Natural killer cell (primary cell): ENCODE data around the gene LRP1B. TPM values are rescaled to one million over a fixed set of nuclear protein-coding genes. Genes with fewer than 3 reads are reported as not detected.

Source experiments
- ATAC-seq, 3 donors: fragments of 150-1000 bp in 2 of 3; fragments of 200-7000 bp in 1 of 3; cut with Tn5 transposase; 1 replicate in 1 of 3; 2 replicates in 2 of 3; pipeline ENCODE4 v1.10.0; 2021; ENCODE audit warnings: mild to moderate bottlenecking in 2 of 3, moderate library complexity in 2 of 3
- DNase-seq, 2 donors: peaks; one replicate each; pipeline versions ENCODE4 v3.0.0 to v3.0.0-alpha.2; 2013 to 2021; ENCODE audit warnings: mixed read lengths in 1 of 2
- H3K27ac ChIP-seq: one replicate; pipeline ENCODE4 v1.5.1; 2013; ENCODE audit warnings: mild to moderate bottlenecking, low read length
- H3K27me3 ChIP-seq: one replicate; pipeline ENCODE4 v1.6.1; 2013; ENCODE audit warnings: low read length; ENCODE audit not compliant: control insufficient read depth, insufficient read depth
- H3K36me3 ChIP-seq: one replicate; pipeline ENCODE4 v1.6.1; 2013; ENCODE audit warnings: low read length; ENCODE audit not compliant: control insufficient read depth, insufficient read depth
- H3K4me1 ChIP-seq: one replicate; pipeline ENCODE4 v1.6.1; 2013; ENCODE audit warnings: low read length; ENCODE audit not compliant: control insufficient read depth, insufficient read depth
- H3K4me3 ChIP-seq: one replicate; pipeline ENCODE4 v1.5.1; 2013; ENCODE audit warnings: low read length
- H3K9me3 ChIP-seq: one replicate; pipeline ENCODE4 v1.6.1; 2013; ENCODE audit warnings: low read length; ENCODE audit not compliant: control insufficient read depth, insufficient read depth
- H3K27ac Mint-ChIP-seq, 2 donors: one replicate each; pipeline ENCODE4 v1.8.0; 2022; ENCODE audit warnings: mild to moderate bottlenecking in 2 of 2, mixed read lengths in 2 of 2, moderate library complexity in 1 of 2
- H3K27me3 Mint-ChIP-seq, 2 donors: one replicate each; pipeline ENCODE4 v1.8.0; 2022; ENCODE audit warnings: low read depth in 2 of 2, mixed read lengths in 2 of 2
- H3K36me3 Mint-ChIP-seq: one replicate; pipeline ENCODE4 v1.8.0; 2022; ENCODE audit warnings: mixed read lengths
- H3K4me1 Mint-ChIP-seq, 2 donors: one replicate each; pipeline ENCODE4 v1.8.0; 2022; ENCODE audit warnings: mixed read lengths in 2 of 2
- H3K4me3 Mint-ChIP-seq: one replicate; pipeline ENCODE4 v1.8.0; 2022; ENCODE audit warnings: mild to moderate bottlenecking, moderate library complexity, mixed read lengths
- H3K9me3 Mint-ChIP-seq, 2 donors: one replicate each; pipeline ENCODE4 v1.8.0; 2022; ENCODE audit warnings: mixed read lengths in 2 of 2
- WGBS: methylation state at CpG from one replicate; pipeline ENCODE4 v1.1.7; 2013; ENCODE audit warnings: missing lambda C conversion rate; ENCODE audit not compliant: insufficient coverage; 5-methylcytosine and 5-hydroxymethylcytosine counted together
- intact Hi-C: fragments of 100-400 bp; cut with micrococcal nuclease; formaldehyde crosslinking; loops from one replicate; pipeline ENCODE4 v1.14.2; 2022
- total RNA-seq, 4 donors: library from RNA; stranded (reverse); fragments of 120-200 nt in 1 of 4; gene quantifications; one replicate each; pipeline versions ENCODE4 v1.2.3 to v1.2.4, GENCODE V29; 2013 to 2022
- TF ChIP-seq, protein P1 (sequence below): fragments of 200-600 bp; IDR thresholded peaks from one replicate; pipeline ENCODE4 v1.8.0; 2022; ENCODE audit warnings: antibody characterized with exemption

The LRP1B gene
- total RNA-seq, 3 donors from 2014 or later (not counting 1 experiment from before 2014, with no cell fraction given) = 0.05 TPM; not detected in 2

DNA sequence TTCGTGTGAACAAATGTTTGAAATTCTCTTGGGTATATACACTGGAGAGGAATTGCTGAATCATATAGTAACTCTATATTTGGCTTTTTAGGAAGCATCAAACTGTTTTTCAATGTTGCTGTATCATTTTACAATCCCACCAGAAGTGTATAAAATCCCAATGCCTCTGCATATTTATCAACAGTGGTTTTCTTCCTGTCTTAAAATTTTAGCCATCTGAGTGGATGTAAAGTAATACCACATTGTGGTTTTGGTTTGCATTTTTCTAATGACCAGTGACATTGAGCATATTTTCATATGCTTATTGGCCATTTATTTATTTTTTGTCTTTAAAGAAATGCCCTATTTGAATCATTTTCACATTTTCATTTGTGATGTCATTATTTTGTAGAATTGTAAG, 22.8 kb upstream of the LRP1B start:
- H3K36me3 ChIP-seq = no peaks in the 10 kb centered on the region
- no peaks in the 10 kb centered on the region for H3K4me1 Mint-ChIP-seq
- 20% methylated on average over 1 of the region's 1 CpG for WGBS
- H3K27me3 Mint-ChIP-seq = no peaks in the 10 kb centered on the region
- H3K9me3 Mint-ChIP-seq = peaks cover 13 to 14% of the 10 kb centered on the region in 2 donors
- H3K36me3 Mint-ChIP-seq = no peaks in the 10 kb centered on the region
- no peak overlapping the region for H3K4me3 Mint-ChIP-seq
- TF ChIP-seq, protein P1, sequence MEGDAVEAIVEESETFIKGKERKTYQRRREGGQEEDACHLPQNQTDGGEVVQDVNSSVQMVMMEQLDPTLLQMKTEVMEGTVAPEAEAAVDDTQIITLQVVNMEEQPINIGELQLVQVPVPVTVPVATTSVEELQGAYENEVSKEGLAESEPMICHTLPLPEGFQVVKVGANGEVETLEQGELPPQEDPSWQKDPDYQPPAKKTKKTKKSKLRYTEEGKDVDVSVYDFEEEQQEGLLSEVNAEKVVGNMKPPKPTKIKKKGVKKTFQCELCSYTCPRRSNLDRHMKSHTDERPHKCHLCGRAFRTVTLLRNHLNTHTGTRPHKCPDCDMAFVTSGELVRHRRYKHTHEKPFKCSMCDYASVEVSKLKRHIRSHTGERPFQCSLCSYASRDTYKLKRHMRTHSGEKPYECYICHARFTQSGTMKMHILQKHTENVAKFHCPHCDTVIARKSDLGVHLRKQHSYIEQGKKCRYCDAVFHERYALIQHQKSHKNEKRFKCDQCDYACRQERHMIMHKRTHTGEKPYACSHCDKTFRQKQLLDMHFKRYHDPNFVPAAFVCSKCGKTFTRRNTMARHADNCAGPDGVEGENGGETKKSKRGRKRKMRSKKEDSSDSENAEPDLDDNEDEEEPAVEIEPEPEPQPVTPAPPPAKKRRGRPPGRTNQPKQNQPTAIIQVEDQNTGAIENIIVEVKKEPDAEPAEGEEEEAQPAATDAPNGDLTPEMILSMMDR = no peak
- no peak overlapping the region for H3K4me3 ChIP-seq
- no peaks in the 10 kb centered on the region for H3K9me3 ChIP-seq
- H3K27ac ChIP-seq = no peak overlapping the region
- ATAC-seq (no peak), DNase-seq (no peak)
- no peaks in the 10 kb centered on the region for H3K27me3 ChIP-seq
- H3K4me1 ChIP-seq = no peaks in the 10 kb centered on the region
- no peak overlapping the region for H3K27ac Mint-ChIP-seq
- intact Hi-C loops = no loop called here

DNA sequence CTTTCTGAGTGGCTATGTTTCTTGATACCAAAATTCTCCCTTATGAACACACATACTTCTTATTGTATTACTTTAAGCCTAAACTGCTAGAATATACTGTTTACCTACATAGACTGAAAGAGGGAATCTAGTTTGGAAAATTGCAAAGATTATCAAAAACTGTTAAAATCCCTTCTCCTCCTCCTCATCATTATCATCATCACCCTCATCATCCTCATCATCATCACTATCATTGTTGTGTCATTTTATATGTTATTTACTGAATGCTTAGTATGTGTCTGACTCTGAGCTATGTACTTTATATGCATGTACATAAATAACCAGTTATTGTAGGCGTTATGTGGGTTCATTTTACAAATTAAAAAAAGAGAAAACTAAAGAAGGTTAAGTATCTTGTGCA, 19.6 kb upstream of the LRP1B start:
- Histone ChIP-seq H3K36me3 (no peaks in the 10 kb centered on the region), H3K27me3 (no peaks in the 10 kb centered on the region), H3K27ac (no peak overlapping the region), H3K4me3 (no peak overlapping the region), H3K4me1 (no peaks in the 10 kb centered on the region), H3K9me3 (no peaks in the 10 kb centered on the region)
- Mint-ChIP-seq H3K27me3 (no peaks in the 10 kb centered on the region), H3K4me3 (no peak overlapping the region), H3K36me3 (no peaks in the 10 kb centered on the region), H3K4me1 (no peaks in the 10 kb centered on the region), H3K9me3 (peaks cover 10 to 14% of the 10 kb centered on the region in 2 donors), H3K27ac (no peak overlapping the region)
- WGBS = no CpG with 5 or more reads among the region's 1 CpG
- intact Hi-C loops = no loop called here
- DNase-seq (no peak), ATAC-seq (no peak)
- TF ChIP-seq, protein P1 = no peak

DNA sequence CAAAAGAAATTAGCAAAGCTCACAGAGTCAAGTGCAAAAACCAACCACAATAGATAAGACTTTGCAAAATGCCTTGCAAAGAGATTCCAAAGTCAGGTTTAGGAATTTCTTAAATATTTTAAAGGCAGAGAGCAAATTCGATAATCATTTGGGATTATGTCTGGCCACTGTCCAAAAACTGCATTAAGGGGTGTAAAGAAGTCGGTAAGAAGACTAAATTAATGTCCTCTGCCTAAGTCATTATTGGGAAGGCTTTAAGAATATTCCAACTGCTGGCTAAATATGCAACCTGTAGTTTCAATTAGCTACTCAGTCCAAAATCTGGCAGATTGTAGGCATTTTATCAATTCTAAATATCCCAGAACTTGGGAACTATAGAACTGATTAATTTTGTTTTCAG, 13.7 kb upstream of the LRP1B start:
- no peak overlapping the region for H3K27ac Mint-ChIP-seq
- no peaks in the 10 kb centered on the region for H3K27me3 ChIP-seq
- 79% methylated on average over 2 of the region's 2 CpGs for WGBS
- peaks cover 2 to 6% of the 10 kb centered on the region in 2 donors for H3K9me3 Mint-ChIP-seq
- no peaks in the 10 kb centered on the region for H3K36me3 Mint-ChIP-seq
- no peak for DNase-seq
- H3K27me3 Mint-ChIP-seq = no peaks in the 10 kb centered on the region
- no peaks in the 10 kb centered on the region for H3K36me3 ChIP-seq
- no peaks in the 10 kb centered on the region for H3K9me3 ChIP-seq
- no peak overlapping the region for H3K27ac ChIP-seq
- H3K4me3 Mint-ChIP-seq = no peak overlapping the region
- intact Hi-C loops = no loop called here
- no peak for ATAC-seq
- no peak overlapping the region for H3K4me3 ChIP-seq
- no peaks in the 10 kb centered on the region for H3K4me1 ChIP-seq
- TF ChIP-seq, protein P1 = no peak
- H3K4me1 Mint-ChIP-seq = no peaks in the 10 kb centered on the region

DNA sequence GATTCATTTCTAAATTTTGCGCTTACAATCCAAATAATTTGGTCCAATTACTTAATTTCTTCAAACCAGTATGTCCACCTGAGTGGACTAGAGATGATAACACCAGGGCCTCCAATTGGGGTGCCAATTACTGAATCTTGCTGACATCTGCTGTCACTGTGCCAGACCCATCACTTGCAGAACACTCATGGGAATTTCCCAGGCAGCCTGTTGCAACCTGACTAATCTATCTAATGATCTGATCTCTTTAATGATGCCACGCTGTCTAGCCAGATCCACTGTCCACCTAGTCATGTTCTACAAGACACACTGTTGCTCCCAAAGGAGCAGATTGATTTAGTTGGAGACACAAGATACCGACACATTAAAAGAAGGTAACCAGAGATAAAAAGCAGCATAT, 11.8 kb upstream of the LRP1B start:
- Mint-ChIP-seq H3K4me3 (no peak overlapping the region), H3K9me3 (peaks cover 2 to 4% of the 10 kb centered on the region in 2 donors), H3K27ac (no peak overlapping the region), H3K36me3 (no peaks in the 10 kb centered on the region), H3K27me3 (no peaks in the 10 kb centered on the region), H3K4me1 (no peaks in the 10 kb centered on the region)
- H3K9me3 ChIP-seq = no peaks in the 10 kb centered on the region
- H3K4me1 ChIP-seq = no peaks in the 10 kb centered on the region
- no peak overlapping the region for H3K4me3 ChIP-seq
- ATAC-seq = no peak
- H3K27me3 ChIP-seq = no peaks in the 10 kb centered on the region
- TF ChIP-seq, protein P1 = no peak
- no peak for DNase-seq
- WGBS = 83% methylated on average over 2 of the region's 3 CpGs
- intact Hi-C loops = no loop called here
- H3K36me3 ChIP-seq = no peaks in the 10 kb centered on the region
- no peak overlapping the region for H3K27ac ChIP-seq
